Retinal pigment epithelial cell (primary cell): ENCODE measurements around the gene DUSP8.
"Not testable (repeated sequence)": the region's sequence is repeated elsewhere in the genome, so short reads cannot be mapped to it uniquely, and the experiment has no call there.

ENCODE experiments used
- DNase-seq: peaks from one replicate; pipeline ENCODE4 v3.0.0-alpha.2; 2010; ENCODE audit warnings: low read depth
- H3K4me3 ChIP-seq: 2 replicates; pipeline ENCODE4 v1.5.1; 2011; ENCODE audit warnings: mild to moderate bottlenecking, low read length, control low read depth, moderate library complexity
- CTCF ChIP-seq: conservative IDR thresholded peaks from 2 replicates; pipeline ENCODE4 v1.5.1; 2011; ENCODE audit warnings: low read depth, low read length, control low read depth, inconsistent platforms

Gene DUSP8

GRCh38 chr11:1513326-1514296 lies 58.5 kb downstream of the DUSP8 start:
- no peak for TF ChIP-seq CTCF
- no peak for DNase-seq
- H3K4me3 ChIP-seq, result no peak overlapping the region

- not testable (repeated sequence) for DNase-seq, H3K4me3 ChIP-seq
These were observed 59.4 kb downstream of the DUSP8 start for GRCh38 chr11:1512531-1513258.

GRCh38 chr11:1511937-1512496 lies 60.1 kb downstream of the DUSP8 start:
- H3K4me3 ChIP-seq, result no peak overlapping the region
- DNase-seq, result no peak
- TF ChIP-seq CTCF, result no peak

GRCh38 chr11:1510928-1511327 lies 61.1 kb downstream of the DUSP8 start:
- H3K4me3 ChIP-seq, result no peak overlapping the region
- no peak for TF ChIP-seq CTCF
- DNase-seq, result no peak

GRCh38 chr11:1510351-1510750 lies 61.7 kb downstream of the DUSP8 start:
- DNase-seq, H3K4me3 ChIP-seq: not testable (repeated sequence)

- DNase-seq, result no peak
- TF ChIP-seq CTCF, result no peak
- no peak overlapping the region for H3K4me3 ChIP-seq
These were observed 62.3 kb downstream of the DUSP8 start for GRCh38 chr11:1509626-1510255.

GRCh38 chr11:1508986-1509385 lies 63.1 kb downstream of the DUSP8 start:
- DNase-seq, result no peak
- TF ChIP-seq CTCF, result no peak
- no peak overlapping the region for H3K4me3 ChIP-seq
